Measurements from ENCODE around the gene SLC30A9.
A peak's percentile ranks its signal among the peaks of the same experiment; 100 is the strongest.

Gene SLC30A9
- 80.1 to 82.6 reads per million in 2 donors for total RNA-seq

DNA sequence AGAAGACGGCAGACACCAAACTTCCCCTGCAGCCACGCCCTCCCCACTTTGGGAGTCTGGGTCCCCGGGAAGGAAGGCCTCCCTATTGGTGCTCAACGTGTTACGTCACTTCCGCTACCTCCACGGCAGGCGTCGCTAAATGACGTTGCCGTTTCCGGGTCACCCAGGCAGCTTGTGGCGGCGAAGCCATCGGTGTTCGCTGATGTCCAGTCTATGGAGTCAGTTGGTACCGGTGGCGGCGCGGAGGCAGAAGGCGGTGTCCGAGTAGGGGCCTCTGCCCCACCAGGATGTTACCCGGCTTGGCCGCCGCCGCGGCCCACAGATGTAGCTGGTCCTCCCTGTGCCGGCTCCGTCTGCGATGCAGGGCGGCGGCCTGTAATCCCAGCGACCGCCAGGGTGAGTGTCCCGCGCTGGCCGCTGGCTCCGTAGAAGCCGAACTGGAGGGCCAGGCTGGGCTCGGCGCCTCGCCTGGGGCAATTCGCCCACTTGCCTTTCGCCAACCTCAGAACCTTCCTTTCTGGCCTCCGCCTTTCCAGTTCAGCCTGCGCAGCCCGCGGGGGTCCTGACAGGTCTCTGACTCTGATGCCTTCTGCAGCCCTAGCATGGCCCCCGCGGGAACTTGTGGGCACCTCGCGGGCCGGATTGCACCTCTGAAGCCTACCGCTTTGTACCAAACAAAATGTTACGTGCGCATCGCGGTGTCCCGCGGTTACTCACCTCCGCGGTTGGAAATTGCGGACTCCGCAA is at the start of gene SLC30A9:
TSS of gene SLC30A9 (plus strand) at position 166 of the 747 bp plus-strand sequence. CDS start at position 288, 122 bp downstream.
- DNase-seq, result peak; percentile 55

DNA sequence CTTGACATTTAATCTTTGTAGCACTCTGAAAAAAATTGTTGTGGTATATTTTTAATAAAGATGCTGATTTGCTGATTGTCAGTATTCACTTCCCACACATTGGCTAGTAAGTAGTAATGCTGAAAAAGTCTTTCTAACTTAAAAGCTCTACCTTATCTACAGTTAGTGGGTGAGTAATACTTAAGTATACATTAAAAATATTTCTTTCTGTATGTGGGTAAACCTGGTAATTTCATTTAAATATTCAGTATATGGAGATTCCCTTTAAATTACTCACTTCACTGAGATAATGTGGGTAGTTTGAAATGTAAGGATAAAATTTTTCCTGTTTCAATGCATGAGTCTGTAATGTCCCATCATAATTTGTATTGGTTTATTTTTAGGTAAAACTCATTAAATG is 49.5 kb upstream of the SLC30A9 start:
- no peak for DNase-seq

DNA sequence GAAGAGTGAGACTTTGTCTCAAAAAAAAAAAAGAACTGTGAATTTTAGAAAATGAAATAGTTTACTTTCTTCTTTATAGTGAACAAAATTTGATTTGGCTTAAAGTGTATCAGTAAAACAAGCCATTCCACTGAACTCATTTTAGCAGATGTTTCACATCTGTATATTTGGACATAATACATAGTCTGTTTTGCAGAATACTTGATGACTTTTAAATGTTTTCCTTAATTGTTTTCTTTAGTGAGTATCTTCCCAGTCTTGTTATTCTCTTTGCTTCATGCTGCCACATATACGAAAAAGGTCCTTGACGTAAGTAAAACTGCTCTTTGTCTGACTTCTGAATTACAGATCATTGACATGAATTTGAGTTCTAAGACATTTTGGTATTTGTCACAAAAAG is 46.8 kb upstream of the SLC30A9 start:
- no peak for DNase-seq

DNA sequence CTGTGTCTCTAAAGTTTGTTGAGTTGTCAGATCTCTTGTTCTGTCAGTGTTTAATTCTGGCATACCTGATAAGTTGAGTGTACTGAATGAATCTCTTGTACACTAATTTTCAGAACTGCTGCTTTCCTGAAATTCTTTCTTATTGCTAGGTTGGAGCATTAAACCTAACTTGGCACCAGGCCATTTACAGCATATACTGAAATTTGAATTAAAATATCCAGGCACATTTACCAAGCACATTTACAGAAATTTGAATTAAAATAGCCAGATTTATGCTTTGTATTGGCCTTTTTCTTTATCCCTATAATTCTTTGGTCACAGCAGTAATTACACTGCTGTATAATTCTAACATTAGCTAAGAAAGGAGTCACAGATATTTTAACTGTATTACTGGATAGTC is 46.2 kb upstream of the SLC30A9 start:
- DNase-seq, result no peak

DNA sequence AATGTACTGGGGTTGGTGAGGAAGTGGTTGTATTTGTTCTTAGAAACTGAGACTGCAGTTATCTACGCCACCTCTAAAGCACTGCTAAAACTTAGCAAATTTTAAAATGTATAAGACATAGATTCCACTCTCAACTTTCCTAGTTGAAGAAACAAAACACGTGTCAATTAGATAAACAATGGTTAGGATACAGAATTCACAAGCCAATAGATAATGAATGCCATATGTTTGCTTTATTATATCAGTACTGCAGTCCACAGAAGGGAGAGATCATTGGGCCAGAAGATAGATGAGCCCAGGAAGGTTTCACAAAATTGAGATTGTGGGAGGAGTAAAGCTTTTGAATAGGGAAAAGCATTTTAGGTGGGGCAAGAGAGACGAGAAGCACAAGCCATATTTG is 40.8 kb upstream of the SLC30A9 start:
- DNase-seq, result no peak

DNA sequence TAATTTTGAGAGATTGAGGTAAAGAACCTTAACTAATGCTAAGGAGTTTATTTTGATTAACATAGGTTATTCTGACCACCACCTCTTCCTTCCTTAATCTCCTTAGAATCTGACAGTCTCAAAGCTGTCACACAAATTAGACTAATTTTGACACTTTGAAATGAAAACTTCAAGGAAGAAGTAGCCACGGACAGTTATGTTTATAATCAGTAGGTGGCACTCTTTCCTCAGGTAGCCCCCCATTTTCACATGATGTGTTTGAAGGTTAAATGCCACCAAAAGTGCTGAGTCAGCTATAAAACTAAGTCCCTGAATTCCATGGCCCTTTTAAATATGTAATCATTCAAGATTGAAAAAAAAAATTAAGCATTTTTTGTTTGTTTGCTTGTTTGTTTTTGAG is 32.7 kb upstream of the SLC30A9 start:
- DNase-seq, result no peak

DNA sequence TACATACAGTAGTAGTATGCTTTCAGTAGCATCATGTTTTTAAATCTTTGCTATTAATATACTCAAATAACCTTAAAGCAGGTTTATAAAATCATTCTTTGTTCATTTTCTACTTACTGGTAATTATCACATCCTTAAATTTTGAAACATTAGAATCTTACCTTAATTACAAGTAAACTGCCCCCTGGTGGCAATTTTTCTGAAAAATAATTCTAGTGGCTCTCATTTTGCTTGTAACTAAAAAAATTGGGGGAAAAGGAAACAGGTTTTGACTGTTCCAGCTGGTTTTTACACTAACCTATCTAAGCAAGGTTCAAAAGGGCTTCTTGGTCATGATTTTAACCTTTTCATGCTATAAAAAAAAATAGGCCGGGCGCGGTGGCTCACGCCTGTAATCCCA is 27.2 kb upstream of the SLC30A9 start:
- no peak for DNase-seq

DNA sequence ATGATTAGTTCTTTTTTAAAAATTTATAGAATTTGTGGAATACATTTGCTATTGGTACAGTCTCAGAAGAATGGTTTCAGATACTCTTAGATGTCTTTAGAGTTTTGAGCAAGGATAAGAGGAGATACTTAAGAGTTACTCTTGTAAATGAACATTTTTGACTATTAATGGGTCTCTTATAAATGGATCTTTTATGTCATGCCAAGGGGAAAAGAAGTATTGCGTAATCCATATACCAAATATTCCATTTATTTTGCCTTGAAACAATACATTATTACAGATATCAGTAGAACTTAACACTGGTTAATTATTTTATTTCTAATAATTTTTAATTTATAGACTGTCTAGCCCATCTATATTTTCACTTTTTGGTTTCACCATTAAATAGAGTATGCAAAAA is 25.9 kb upstream of the SLC30A9 start:
- DNase-seq, result no peak

DNA sequence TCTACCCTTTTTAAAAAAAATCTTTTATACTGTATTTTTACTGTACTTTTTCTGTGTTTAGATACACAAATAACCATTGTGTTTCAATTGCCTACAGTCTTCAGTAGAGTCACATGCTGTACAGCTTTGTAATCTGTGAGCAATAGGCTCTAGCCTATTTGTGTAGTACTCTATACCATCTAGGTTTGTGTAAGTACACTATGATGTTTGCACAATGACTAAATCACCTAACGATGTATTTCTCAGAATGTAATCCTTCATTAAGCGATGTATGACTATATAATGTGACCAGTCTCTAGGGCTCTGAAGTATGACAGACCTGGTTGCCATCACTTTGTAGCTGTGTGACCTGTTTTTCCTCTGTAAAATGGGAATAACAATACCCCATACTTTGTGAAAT is 22.9 kb upstream of the SLC30A9 start:
- DNase-seq, result no peak

DNA sequence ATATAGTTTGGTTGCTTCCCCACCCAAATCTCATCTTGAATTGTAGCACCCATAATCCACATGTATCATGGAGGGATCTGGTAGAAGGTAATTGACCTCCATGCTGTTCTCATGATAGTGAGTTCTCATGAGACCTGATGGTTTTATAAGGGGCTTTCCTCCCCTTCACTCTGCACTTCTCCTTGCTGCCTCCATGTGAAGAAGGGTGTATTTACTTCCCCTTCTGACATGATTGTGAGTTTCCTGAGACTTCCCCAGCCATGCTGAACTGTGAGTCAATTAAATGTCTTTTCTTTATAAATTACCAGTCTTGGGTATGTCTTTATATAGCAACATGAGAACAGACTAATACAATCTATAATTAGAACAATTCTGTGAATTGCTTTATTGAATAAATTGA is 20.7 kb upstream of the SLC30A9 start:
- no peak for DNase-seq

DNA sequence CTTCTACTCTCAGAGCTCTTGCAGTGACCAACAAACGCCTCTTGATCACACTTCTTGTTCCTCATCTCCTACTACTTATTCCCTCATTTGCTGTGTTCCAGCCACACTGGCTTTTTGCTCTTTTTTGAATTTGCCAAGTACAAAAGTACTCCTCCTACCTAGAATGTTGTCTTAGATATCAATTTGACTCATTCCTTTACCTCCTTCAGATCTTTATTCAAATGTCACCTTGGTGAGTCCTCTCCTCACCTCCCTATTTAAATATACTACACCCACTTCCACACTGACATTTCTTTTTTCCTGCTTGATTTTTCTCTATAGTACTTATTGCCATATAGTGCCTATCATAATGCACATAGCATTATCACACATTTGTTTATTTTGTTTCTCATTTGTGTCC is 15.0 kb upstream of the SLC30A9 start:
- DNase-seq, result no peak

DNA sequence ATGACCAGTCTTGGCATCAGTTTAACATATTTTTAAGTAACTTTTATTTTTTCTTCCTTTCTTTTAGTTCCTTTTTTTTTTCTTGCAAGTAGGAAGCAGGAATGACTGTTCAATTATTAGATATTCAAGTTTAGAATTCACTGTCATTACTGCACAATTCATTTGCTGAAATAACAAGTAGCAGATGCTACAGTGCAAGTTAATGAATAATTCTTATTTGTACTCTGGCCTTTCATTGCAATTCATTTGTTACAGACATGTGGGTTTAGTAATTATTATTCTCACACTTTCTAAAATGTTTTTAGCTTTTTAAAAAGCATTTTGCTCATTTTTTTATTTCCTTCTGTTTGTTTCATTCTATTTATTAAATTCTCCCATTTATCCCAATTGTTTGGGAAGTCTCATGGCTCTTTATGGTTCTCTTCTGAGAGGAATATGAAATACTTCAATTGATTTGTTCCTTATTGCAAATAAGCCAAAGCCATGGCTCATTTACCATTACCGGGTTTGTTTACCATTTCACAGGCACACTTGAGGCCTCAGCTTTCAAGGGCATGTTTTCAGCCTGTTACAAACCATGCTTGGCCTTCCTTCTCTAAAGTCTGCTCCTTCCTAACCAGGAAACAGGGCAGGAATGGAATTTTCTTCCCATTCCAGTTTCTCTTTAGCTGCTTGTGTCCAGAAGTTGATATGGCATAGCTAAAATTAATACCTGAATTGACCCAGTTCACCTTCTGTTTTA is 13.4 kb upstream of the SLC30A9 start:
- DNase-seq, result no peak

DNA sequence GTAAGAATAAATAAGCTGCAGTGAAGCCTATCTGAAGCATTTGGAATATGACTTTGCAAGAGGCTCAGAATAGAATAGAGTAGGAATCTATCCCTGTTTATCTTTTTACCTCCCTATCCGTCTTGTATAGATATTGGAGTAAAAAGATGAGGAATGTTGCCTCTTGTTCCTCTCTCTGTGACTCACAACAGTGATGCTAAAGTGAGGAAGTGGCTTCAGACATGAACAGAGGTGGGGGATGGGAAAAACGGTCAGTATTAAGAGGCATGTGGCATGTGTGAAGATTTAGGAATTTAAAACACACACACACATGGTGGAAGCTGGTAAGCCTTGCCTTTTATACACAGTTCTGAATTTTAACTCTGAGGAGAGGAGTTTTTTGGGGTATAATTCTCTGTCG is 12.6 kb upstream of the SLC30A9 start:
- DNase-seq, result no peak

DNA sequence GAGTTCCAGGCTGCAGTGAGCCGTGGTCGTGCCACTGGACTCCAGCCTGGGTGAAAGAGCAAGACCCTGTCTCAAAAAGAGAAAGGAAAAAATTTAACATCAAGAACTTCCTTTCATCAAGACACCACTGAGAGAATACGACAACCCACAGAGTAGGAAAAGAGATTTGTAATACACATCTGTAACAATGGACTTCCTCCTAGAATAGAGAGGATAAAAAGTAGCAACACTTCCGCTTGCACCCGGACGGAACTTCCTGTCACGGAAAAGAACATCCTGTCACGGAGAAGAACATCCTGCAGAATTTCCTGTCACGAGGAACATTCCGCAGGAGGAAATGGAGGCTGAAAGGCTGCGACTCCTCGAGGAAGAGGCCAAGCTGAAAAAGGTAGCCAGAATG is 8.9 kb upstream of the SLC30A9 start, which contains the start of gene DCAF4L1:
TSS of gene DCAF4L1 (plus strand) at position 301 of the 400 bp plus-strand sequence. CDS start at position 338, 37 bp downstream.
- DNase-seq, result no peak

DNA sequence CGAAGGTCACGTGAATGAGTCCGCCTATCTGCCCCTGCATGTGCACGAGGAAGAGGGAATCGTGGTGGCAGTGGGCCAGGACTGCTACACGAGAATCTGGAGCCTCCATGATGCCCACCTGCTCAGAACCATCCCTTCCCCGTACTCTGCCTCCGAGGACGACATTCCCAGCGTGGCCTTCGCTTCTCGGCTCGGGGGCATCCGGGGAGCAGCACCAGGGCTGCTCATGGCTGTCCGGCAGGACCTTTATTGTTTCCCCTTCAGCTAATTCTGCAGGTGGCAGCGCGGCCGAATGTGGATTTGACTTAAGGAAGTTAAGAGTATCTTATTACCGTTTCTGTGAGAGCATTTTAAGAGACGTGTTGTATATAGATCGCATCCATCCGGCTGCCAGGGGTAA is 7.6 kb upstream of the SLC30A9 start:
- no peak for DNase-seq

DNA sequence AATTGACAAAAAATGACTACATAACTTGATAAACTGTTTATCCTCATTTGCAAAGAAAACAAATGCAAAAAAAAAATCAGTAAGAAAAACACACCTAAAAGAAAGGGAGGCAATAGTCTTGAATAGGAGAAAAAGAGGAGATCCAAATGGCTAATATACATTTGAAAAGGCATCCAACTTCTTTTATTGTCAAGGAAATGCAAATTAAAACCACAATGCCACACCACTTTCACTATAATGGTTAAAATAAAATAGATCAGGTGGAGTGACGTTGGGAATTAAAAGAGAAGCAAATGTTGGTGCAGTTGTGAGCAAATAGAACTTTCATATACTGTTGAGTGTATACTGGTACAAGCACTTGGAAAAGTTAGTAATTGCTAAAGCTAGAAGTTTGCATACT is 5.2 kb upstream of the SLC30A9 start:
- DNase-seq, result no peak

DNA sequence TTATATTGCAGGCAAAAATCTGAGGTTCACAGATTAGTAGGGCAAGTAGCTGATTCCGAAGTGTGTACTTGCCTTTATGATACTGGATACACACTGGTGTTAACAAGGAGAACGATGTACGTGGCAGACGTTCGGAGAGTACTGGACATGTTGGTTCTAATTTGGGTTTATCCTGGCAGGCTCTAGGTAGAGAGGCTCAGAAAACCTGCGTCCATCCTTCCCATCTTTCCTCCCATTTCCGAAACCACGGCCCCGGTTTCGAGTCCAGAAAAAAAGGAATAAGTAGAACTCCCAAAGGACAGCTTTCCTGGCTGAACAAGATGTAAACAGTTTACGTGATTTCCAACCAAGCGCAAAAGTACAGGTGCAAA is 351 bp upstream of the SLC30A9 start:
- DNase-seq, result no peak

DNA sequence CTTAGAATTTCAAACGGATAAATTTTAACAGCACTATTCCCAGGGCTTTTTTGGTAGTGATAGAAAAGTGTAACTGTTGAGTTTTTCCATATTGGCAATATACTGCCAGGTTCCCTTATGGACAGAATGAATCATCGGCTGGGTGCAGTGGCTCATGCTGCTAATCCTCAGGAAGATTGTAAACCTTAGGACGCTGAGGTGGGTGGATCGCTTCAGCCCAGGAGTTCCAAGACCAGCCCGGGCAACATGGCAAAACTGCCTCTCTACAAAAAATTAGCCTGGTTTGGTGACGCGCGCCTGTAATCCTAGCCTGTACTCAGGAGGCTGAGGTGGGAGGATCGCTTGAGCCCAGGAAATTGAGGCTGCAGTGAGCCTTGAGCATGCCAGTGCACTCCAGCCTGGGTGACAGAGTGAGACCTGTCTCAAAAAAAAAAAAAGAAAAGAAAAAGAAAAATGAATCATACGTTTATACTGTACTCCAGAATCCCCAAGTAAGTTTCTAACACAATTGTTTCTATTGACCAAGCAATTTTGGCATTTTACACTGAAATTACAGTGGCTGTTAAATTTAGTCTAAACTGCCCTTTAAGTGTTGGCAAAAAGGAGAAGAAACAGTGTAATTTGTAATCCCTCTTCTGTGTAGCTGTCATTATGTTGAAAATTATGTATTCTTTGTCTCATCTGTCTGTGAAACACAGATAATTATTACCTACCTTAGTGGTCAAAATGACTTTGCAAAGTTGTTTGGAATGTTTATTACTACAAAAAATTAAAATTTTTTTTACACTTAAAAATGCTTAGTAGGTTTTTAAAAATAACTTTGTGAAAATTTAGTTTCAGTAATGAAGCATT is 1.8 kb downstream of the SLC30A9 start:
- DNase-seq, result no peak

DNA sequence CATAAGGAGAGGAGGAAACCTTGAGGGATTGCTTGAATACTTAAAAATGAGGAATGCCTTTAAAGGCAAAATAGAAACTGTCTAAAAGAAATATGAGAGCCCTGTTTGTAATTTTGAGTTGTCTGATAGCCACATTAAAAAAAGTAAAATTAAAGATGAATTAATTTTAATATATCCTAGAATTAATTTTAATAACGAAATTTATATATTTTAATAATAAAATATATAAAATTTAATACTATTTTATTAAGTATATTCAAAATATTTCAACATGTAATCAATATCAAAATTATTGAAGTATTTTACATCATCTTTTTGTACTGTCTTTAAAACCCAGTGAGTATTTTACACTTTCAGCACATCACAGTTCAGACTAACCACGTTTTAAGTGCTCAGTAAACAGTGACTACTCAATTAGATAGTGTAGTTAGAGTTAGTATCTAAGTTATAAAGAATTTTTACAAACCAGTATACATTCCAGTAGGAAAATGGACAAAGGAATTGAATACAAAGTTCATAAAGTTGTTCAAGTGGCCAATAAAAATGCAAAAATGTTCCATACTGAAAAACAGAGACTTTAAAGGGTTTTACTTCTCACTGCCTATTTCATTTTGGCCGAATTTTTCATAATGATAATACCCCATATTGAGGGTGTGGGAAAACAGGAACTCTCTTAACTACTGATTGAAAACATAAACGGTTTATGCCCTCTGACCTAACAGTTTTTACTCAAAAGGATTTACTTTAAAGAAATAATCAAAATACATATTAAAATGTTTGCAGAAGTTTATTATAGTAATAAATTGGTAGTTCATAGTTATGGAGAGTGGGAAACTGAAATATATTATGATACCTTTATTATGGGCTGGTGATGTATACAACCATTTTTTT is 2.9 kb downstream of the SLC30A9 start:
- DNase-seq, result no peak

DNA sequence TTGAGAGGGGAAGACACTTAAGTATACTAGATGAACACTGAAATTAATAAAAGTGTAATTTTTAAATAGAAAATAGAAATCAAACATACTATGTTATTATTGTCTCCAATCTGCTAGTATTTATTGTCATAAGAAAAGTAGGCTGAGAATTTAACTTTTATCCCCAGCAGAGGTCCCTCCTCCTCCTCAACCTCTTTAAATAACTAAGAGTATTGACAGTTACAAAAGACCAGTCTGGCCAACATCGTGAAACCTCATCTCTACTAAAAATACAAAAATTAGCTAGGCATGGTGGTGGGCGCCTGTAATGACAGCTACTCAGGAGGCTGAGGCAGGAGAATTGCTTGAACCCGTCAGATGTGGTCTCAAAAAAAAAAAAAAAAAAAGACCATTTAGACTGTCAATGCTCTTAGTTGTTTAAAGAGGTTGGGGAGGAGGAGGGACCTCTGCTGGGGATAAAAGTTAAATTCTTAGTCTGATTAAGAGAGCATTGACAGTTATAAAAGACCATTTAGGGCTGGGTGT is 4.2 kb downstream of the SLC30A9 start:
- DNase-seq, result no peak

DNA sequence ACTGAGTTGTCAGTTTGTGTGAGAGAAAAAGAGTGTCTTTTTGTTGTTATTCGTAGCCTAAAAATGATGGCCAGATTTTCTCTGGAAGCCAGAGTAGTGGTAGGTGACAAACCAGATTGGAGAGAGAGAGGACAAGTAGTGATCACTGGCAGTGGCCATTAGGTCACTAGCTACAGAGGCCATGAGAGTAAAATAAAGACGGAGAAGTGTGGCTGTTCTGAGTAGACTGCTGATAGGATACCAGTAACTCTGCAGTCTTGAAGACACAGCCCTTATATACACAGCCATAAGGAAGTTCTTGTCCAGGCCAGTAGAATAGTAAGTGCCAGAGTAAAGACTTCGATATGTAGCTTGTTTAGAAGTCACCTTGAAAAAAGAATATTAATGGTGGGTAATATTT is 7.7 kb downstream of the SLC30A9 start:
- DNase-seq, result no peak

DNA sequence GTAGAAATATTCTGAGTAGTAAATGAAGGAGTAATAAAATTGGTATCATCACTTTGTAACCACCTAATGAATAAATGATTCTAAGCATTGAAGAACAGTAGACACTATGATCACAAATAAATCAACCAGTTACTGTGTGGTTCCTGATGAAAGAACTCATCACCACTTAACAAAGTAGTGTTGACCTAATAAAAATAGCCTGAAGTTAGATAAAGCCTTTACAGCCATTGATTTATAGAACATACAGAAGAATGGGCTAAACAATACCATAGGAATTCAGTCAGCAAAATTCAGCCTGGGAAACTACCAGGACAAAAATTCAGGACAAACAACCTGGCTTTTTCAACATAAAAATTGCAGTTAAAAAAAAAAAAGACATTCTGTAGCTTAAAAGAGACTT is 9.0 kb downstream of the SLC30A9 start:
- no peak for DNase-seq

All from activated gamma-delta T cell (primary cell).